Tibial nerve (tissue), 3 donors: ENCODE results near the gene GGA3.

Source experiments
- POLR2A ChIP-seq, 2 donors: fragments of 450-650 bp; IDR thresholded peaks; one replicate each; pipeline ENCODE4 v1.6.1; 2017; ENCODE audit warnings: antibody characterized with exemption in 2 of 2, mild to moderate bottlenecking in 2 of 2, moderate library complexity in 2 of 2
- TF ChIP-seq, protein P1 (sequence below), 5 experiments: fragments of 200-600 bp in 3 of 5; fragments of 450-650 bp in 2 of 5; sonication (generic) in 3 of 5; IDR thresholded peaks; one replicate each; pipeline ENCODE4 v1.5.1; 2016 to 2019; ENCODE audit warnings: antibody characterized with exemption in 5 of 5, mild to moderate bottlenecking in 3 of 5, moderate library complexity in 2 of 5

DNA sequence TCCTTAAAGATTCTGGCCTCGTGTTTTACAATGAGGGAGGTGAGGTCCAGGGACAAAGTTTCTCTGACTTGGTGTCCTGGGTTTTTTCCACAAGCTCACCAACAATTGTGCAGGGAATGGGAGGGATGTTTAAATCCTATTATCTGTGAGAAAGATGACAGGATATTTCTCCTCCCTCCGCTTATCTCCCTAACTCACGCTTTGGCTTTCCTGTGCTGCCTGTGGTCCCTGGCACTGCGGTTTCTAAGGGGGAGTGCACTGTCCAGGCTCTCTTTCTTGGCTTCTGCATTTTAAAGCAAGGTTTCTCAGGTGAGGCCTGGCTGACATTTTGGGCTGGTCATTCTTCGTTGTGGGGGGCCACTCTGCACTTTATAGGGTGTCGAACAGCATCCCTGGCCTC is 16.4 kb downstream of the GGA3 start:
- TF ChIP-seq, protein P1, sequence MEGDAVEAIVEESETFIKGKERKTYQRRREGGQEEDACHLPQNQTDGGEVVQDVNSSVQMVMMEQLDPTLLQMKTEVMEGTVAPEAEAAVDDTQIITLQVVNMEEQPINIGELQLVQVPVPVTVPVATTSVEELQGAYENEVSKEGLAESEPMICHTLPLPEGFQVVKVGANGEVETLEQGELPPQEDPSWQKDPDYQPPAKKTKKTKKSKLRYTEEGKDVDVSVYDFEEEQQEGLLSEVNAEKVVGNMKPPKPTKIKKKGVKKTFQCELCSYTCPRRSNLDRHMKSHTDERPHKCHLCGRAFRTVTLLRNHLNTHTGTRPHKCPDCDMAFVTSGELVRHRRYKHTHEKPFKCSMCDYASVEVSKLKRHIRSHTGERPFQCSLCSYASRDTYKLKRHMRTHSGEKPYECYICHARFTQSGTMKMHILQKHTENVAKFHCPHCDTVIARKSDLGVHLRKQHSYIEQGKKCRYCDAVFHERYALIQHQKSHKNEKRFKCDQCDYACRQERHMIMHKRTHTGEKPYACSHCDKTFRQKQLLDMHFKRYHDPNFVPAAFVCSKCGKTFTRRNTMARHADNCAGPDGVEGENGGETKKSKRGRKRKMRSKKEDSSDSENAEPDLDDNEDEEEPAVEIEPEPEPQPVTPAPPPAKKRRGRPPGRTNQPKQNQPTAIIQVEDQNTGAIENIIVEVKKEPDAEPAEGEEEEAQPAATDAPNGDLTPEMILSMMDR (IDR thresholded peaks at IDR 0.05): no peak
- no peak for TF ChIP-seq POLR2A (IDR thresholded peaks at IDR 0.05)
